Muscle layer of colon (tissue), 2 donors: Measurements from ENCODE around the gene WWC1.

ENCODE experiments used
- H3K27ac ChIP-seq: one replicate; pipeline ENCODE4 v1.7.0; 2013; ENCODE audit warnings: low read depth, mild to moderate bottlenecking, low read length, moderate library complexity
- H3K27me3 ChIP-seq, 2 donors: one replicate each; pipeline ENCODE4 v1.7.0; 2013; ENCODE audit warnings: low read length in 2 of 2, mild to moderate bottlenecking in 2 of 2; ENCODE audit not compliant: insufficient read depth in 2 of 2, control insufficient read depth in 1 of 2
- H3K36me3 ChIP-seq: one replicate; pipeline ENCODE4 v1.7.0; 2013; ENCODE audit warnings: mild to moderate bottlenecking, low read length; ENCODE audit not compliant: insufficient read depth
- H3K4me1 ChIP-seq: one replicate; pipeline ENCODE4 v1.7.0; 2013; ENCODE audit warnings: mild to moderate bottlenecking, low read length; ENCODE audit not compliant: insufficient read depth
- H3K4me3 ChIP-seq, 2 donors: one replicate each; pipeline ENCODE4 v1.7.0; 2013; ENCODE audit warnings: low read length in 2 of 2, low read depth in 1 of 2, mild to moderate bottlenecking in 1 of 2, moderate library complexity in 1 of 2
- H3K9ac ChIP-seq: one replicate; pipeline ENCODE4 v1.7.0; 2013; ENCODE audit warnings: low read length
- H3K9me3 ChIP-seq: one replicate; pipeline ENCODE4 v1.7.0; 2013; ENCODE audit warnings: mild to moderate bottlenecking, low read length
- donor health status: abdominal sarcoma.
- donor health status: Adenocarcinoma of cecum.

WWC1 gene

DNA sequence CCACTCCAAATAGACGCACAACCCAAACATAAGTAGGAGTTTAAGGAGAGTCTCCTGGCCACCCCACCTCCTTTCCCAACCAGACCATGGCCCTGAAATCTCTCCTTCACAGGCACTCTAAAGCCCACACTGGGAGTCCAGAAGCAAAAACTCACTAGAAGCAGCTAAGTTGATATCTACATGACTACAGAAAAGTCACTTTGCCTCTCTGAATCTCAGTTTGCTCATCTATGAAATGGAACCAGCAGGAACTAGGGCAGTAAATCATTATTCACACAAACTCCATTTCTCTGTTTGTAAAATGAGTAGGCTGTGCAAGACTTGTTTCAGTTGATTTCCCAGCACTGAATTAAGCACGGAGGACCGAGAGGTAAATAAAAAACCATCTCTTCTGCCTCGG lies 4.1 kb upstream of the WWC1 start:
- peaks cover 6 to 13% of the 10 kb centered on the region in 2 donors for H3K27me3 ChIP-seq
- no peaks in the 10 kb centered on the region for H3K36me3 ChIP-seq
- no peak overlapping the region for H3K4me3 ChIP-seq
- H3K9ac ChIP-seq, result no peak overlapping the region
- H3K9me3 ChIP-seq, result no peaks in the 10 kb centered on the region
- H3K4me1 ChIP-seq, result no peaks in the 10 kb centered on the region
- H3K27ac ChIP-seq, result no peak overlapping the region

DNA sequence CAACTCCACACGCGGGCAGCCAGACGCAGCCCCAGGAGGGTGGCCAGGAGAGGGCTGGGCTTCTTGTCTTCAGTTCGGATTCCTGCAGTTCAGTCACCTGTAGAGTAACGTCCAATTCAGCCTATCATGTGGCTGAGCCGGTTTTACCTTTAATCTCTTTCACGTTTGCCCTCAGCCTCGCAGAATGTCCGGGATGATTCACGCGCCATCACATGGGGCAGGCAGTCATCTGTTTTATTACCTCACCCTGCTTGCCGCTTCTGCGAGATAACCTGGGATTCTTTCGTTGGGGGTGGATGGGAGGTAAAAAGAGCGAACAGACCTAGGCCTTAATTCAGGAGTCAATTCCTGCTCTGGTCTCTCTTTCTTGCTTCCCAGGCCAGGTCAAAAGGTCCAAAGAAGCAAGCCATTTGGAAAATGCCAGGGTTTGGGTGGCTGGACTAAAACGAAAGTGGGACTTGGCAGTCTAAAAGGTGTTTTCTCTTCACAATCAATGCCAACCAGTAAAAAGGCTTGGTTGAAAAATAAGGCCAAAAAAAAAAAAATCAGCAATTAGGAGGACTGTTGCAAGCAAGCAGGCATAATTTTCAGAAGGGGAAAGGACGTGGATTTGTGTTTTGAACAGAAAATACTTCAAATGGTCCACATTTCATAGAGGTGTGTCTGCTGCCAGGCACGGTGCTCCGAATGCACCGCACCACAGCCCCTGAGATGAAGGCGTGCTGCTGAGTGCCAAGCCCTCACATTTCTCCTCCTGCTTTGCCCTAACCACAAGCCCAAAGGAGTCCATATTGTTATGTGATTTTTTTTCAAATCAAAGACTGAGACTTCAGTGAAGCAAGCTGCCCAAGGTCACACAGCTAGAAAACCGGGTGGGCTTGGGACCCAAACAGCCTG lies 2.8 kb upstream of the WWC1 start:
- Histone ChIP-seq H3K27ac (no peak overlapping the region), H3K9me3 (no peaks in the 10 kb centered on the region), H3K36me3 (no peaks in the 10 kb centered on the region), H3K4me1 (no peaks in the 10 kb centered on the region), H3K9ac (no peak overlapping the region), H3K4me3 (no peak overlapping the region), H3K27me3 (peaks cover 12 to 25% of the 10 kb centered on the region in 2 donors)

GRCh38 chr5:168290902-168291341 lies 523 bp upstream of the WWC1 start:
- Histone ChIP-seq H3K36me3 (no peaks in the 10 kb centered on the region), H3K27me3 (peaks cover 16 to 28% of the 10 kb centered on the region in 2 donors), H3K27ac (no peak overlapping the region), H3K4me3 (no peak overlapping the region), H3K9ac (no peak overlapping the region), H3K4me1 (no peaks in the 10 kb centered on the region), H3K9me3 (no peaks in the 10 kb centered on the region)

GRCh38 chr5:168291964-168292785 lies 730 bp downstream of the WWC1 start:
- H3K4me1 ChIP-seq, result no peaks in the 10 kb centered on the region
- H3K4me3 ChIP-seq, result no peak overlapping the region
- no peak overlapping the region for H3K9ac ChIP-seq
- no peak overlapping the region for H3K27ac ChIP-seq
- no peaks in the 10 kb centered on the region for H3K36me3 ChIP-seq
- peaks cover 16 to 28% of the 10 kb centered on the region in 2 donors for H3K27me3 ChIP-seq
- H3K9me3 ChIP-seq, result no peaks in the 10 kb centered on the region

DNA sequence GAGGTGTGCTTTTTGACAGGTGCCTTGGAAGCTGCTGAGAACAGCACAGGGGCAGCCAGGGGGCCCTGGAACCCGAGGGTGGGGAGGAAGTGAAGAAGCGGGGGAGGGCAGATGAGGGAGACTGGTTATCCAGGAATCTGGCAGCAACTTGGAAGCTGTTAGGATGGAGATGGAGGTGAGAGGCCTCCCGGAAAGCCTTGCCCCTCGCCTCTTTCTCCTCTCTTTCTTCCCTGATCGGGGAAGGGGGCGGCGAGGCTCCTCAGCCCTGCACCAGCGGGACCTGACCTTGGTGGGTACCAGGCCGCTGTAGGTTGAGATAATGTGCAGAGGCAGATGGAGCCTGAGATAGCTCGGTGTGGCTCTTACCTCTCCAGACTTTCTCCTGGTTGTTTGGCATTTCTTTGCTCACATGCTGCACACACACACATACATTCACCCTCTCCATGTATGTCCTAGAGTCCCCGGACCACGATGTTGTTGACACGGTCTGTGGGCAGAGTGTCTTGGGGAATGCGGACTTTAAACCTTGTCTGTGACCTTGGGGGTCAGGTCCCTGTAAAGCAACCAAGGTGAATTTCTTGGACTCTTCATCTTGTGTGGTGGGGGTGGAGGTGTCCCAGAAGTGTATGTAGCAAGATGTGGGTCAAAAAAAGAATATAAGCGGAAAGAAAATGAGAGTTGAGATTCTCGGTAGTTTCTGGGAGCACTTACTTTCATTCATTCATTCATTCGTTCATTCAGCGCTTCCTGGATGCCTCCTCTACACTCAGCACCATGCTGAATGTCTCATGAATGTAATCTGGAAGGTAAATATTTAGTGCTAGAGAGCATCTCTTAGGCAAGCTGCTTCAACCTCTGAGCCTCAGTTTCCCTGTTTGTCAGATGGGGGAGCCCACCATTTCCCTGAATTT lies 1.6 kb downstream of the WWC1 start:
- Histone ChIP-seq H3K4me3 (no peak overlapping the region), H3K36me3 (no peaks in the 10 kb centered on the region), H3K9ac (no peak overlapping the region), H3K27me3 (peaks cover 16 to 28% of the 10 kb centered on the region in 2 donors), H3K4me1 (no peaks in the 10 kb centered on the region), H3K27ac (no peak overlapping the region), H3K9me3 (no peaks in the 10 kb centered on the region)

- Histone ChIP-seq H3K27ac (no peak overlapping the region), H3K4me1 (no peaks in the 10 kb centered on the region), H3K9me3 (no peaks in the 10 kb centered on the region), H3K4me3 (no peak overlapping the region), H3K27me3 (peaks cover 16 to 28% of the 10 kb centered on the region in 2 donors), H3K9ac (no peak overlapping the region), H3K36me3 (no peaks in the 10 kb centered on the region)
These were observed 4.2 kb downstream of the WWC1 start for GRCh38 chr5:168295574-168296201.

DNA sequence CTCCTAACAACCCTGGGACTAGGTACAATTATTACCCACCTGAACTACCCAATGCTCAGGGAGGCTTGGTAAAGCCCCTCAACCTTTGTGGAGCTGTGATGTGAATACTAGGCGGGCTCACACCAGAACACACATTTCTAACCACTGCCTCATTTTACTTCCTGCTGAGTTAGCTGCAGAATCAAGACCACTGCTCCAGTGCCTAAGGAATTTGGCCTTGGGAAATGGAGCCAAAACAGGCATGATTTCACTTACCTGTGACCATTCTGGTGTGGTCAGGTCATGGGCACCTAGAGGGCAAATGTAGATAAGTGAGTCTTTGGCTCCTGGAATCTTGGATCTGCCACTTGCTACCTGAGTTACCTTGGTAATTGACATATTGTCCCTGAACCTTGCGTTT lies 5.2 kb downstream of the WWC1 start:
- no peak overlapping the region for H3K4me3 ChIP-seq
- H3K36me3 ChIP-seq, result no peaks in the 10 kb centered on the region
- H3K4me1 ChIP-seq, result no peaks in the 10 kb centered on the region
- H3K9ac ChIP-seq, result no peak overlapping the region
- peaks cover 11 to 20% of the 10 kb centered on the region in 2 donors for H3K27me3 ChIP-seq
- H3K27ac ChIP-seq, result no peak overlapping the region
- no peaks in the 10 kb centered on the region for H3K9me3 ChIP-seq

DNA sequence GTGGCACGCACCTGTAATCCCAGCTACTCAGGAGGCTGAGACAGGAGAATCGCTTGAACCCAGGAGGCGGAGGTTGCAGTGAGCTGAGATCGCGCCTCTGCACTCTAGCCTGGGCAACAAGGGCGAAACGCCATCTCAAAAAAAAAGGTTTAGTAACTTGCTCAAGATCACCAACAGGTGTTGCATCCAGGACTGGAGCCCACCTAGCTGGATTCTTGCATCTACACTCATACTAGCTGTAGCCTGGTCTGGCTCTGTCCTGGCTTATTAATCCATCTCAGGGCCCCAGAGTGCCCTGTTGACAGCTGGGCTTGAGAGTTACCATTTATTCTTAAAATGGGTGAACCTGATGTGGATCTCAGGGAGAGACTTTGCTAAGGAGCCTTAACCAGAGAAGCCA lies 7.5 kb downstream of the WWC1 start:
- Histone ChIP-seq H3K4me1 (no peaks in the 10 kb centered on the region), H3K9me3 (no peaks in the 10 kb centered on the region), H3K9ac (no peak overlapping the region), H3K36me3 (no peaks in the 10 kb centered on the region), H3K4me3 (no peak overlapping the region), H3K27me3 (peaks cover 0 to 4% of the 10 kb centered on the region in 2 donors), H3K27ac (no peak overlapping the region)

- H3K9me3 ChIP-seq, result no peaks in the 10 kb centered on the region
- H3K36me3 ChIP-seq, result no peaks in the 10 kb centered on the region
- H3K27me3 ChIP-seq, result peaks cover 0 to under 1% of the 10 kb centered on the region in 2 donors
- no peaks in the 10 kb centered on the region for H3K4me1 ChIP-seq
- H3K27ac ChIP-seq, result no peak overlapping the region
- H3K9ac ChIP-seq, result no peak overlapping the region
- no peak overlapping the region for H3K4me3 ChIP-seq
These were observed 7.9 kb downstream of the WWC1 start for GRCh38 chr5:168299372-168299771.

GRCh38 chr5:168300326-168301182 lies 9.1 kb downstream of the WWC1 start:
- Histone ChIP-seq H3K9ac (no peak overlapping the region), H3K4me1 (no peaks in the 10 kb centered on the region), H3K36me3 (no peaks in the 10 kb centered on the region), H3K27ac (no peak overlapping the region), H3K4me3 (no peak overlapping the region), H3K9me3 (no peaks in the 10 kb centered on the region), H3K27me3 (no peaks in the 10 kb centered on the region)
